Activated CD4-positive, alpha-beta T cell treated with anti-CD3 and anti-CD28 coated beads, Interleukin-2, amount 50 U/mL, for 4 hours (primary cell): Measurements from ENCODE around the gene ZNF497.
"Not testable (repeated sequence)": the region's sequence is repeated elsewhere in the genome, so short reads cannot be mapped to it uniquely, and the experiment has no call there.

Experiments
- DNase-seq, 2 experiments: peaks; one replicate each; pipeline ENCODE4 v3.0.0-alpha.2; 2020

ZNF497 gene

GRCh38 chr19:58393725-58394033 lies 31.1 kb upstream of the ZNF497 start:
- DNase-seq: no peak

- DNase-seq: no peak
These were observed 30.6 kb upstream of the ZNF497 start for GRCh38 chr19:58392945-58393724.

- DNase-seq: no peak
These were observed 25.6 kb upstream of the ZNF497 start for GRCh38 chr19:58388175-58388526.

- no peak for DNase-seq
These were observed 25.0 kb upstream of the ZNF497 start for GRCh38 chr19:58387338-58388174.

- peak; percentile 94 to 95 for DNase-seq
These were observed 24.2 kb upstream of the ZNF497 start, which contains the start of gene RPS5 for GRCh38 chr19:58386576-58387337. TSS of gene RPS5 (plus strand) at chr19:58387269. CDS start at chr19:58388138, 869 bp downstream.

GRCh38 chr19:58385891-58386575 lies 23.5 kb upstream of the ZNF497 start:
- DNase-seq: peak in 1 of 2 experiments; percentile 11

GRCh38 chr19:58385313-58385890 lies 22.9 kb upstream of the ZNF497 start:
- DNase-seq: no peak

- no peak for DNase-seq
These were observed 20.5 kb upstream of the ZNF497 start for GRCh38 chr19:58382997-58383603.

GRCh38 chr19:58381460-58382212 lies 19.1 kb upstream of the ZNF497 start:
- no peak for DNase-seq

- DNase-seq: peak; percentile 95 to 97
These were observed 18.3 kb upstream of the ZNF497 start, which contains the start of gene ZNF837 for GRCh38 chr19:58380662-58381459. TSS of gene ZNF837 (minus strand) at chr19:58381030. CDS start at chr19:58369332, 11,698 bp downstream.

- DNase-seq: no peak
These were observed 17.6 kb upstream of the ZNF497 start for GRCh38 chr19:58380037-58380661.

GRCh38 chr19:58379246-58379645 lies 16.7 kb upstream of the ZNF497 start:
- DNase-seq: no peak

- DNase-seq: not testable (repeated sequence)
These were observed 14.2 kb upstream of the ZNF497 start for GRCh38 chr19:58376724-58377123.

GRCh38 chr19:58374200-58374599 lies 11.6 kb upstream of the ZNF497 start:
- DNase-seq: no peak

GRCh38 chr19:58372311-58373133 lies 10.0 kb upstream of the ZNF497 start:
- DNase-seq: no peak

- DNase-seq: no peak
These were observed 6.2 kb upstream of the ZNF497 start for GRCh38 chr19:58368561-58369360.

GRCh38 chr19:58367698-58368454 lies 5.3 kb upstream of the ZNF497 start:
- DNase-seq: no peak
